Caco-2 (cell line): Measurements from ENCODE around the gene DHX34. TPM values are rescaled to one million over a fixed set of nuclear protein-coding genes. Genes with fewer than 3 reads are reported as not detected.
A peak's percentile ranks its signal among the peaks of the same experiment; 100 is the strongest.

Experiments
- BruUV-seq: library from RNA; stranded (reverse); fragments of 400-500 nt; replicated peaks from 2 replicates; lab custom pipeline; 2021; lab: Mats Ljungman, UMichigan
- CTCF ChIA-PET: fragments of 300-600 bp; sonication (Branson Sonifier 250); formaldehyde crosslinking; loops from one replicate; lab custom pipeline; 2022; ENCODE audit warnings: antibody characterized with exemption; lab: Charles Lee
- POLR2A ChIA-PET: fragments of 300-600 bp; sonication (Branson Sonifier 250); formaldehyde crosslinking; loops from one replicate; lab custom pipeline; 2022; ENCODE audit warnings: antibody characterized with exemption; lab: Charles Lee
- DNase-seq, 2 experiments: peaks; one replicate each; pipeline versions ENCODE4 v3.0.0 to v3.0.0-alpha.2; 2020 to 2022
- H3K27me3 ChIP-seq: replicated peaks from 2 replicates; pipeline ENCODE4 v1.6.0; 2011; ENCODE audit warnings: low read length; ENCODE audit not compliant: control insufficient read depth, insufficient read depth
- H3K36me3 ChIP-seq: 2 replicates; pipeline ENCODE4 v1.5.1; 2011; ENCODE audit warnings: low read length; ENCODE audit not compliant: control insufficient read depth, insufficient read depth
- H3K4me1 ChIP-seq: fragments of 250-450 bp; sonication (Bioruptor Pico); 2 replicates; pipeline ENCODE4 v1.5.1; 2020; ENCODE audit warnings: mild to moderate bottlenecking
- H3K4me3 ChIP-seq: 2 replicates; pipeline ENCODE4 v1.5.1; 2011; ENCODE audit warnings: low read depth, mild to moderate bottlenecking, control low read depth, low read length
- H3K9me3 ChIP-seq: fragments of 250-450 bp; sonication (Bioruptor Pico); 2 replicates; pipeline ENCODE4 v1.5.1; 2020; ENCODE audit warnings: mild to moderate bottlenecking, moderate library complexity
- H3K27ac Mint-ChIP-seq: one replicate; pipeline ENCODE4 v1.8.0; 2022; ENCODE audit warnings: mixed read lengths; ENCODE audit not compliant: unreplicated experiment
- H3K27me3 Mint-ChIP-seq: one replicate; pipeline ENCODE4 v1.8.0; 2022; ENCODE audit warnings: mixed read lengths; ENCODE audit not compliant: insufficient read depth, unreplicated experiment
- H3K36me3 Mint-ChIP-seq: one replicate; pipeline ENCODE4 v1.8.0; 2022; ENCODE audit warnings: mild to moderate bottlenecking, mixed read lengths; ENCODE audit not compliant: insufficient read depth, unreplicated experiment
- H3K4me1 Mint-ChIP-seq: one replicate; pipeline ENCODE4 v1.8.0; 2022; ENCODE audit warnings: low read depth, mixed read lengths; ENCODE audit not compliant: unreplicated experiment
- H3K4me3 Mint-ChIP-seq: one replicate; pipeline ENCODE4 v1.8.0; 2022; ENCODE audit warnings: mild to moderate bottlenecking, moderate library complexity, mixed read lengths; ENCODE audit not compliant: unreplicated experiment
- H3K9me3 Mint-ChIP-seq: one replicate; pipeline ENCODE4 v1.8.0; 2022; ENCODE audit warnings: mixed read lengths; ENCODE audit not compliant: unreplicated experiment
- intact Hi-C: fragments of 100-400 bp; cut with micrococcal nuclease; formaldehyde crosslinking; loops from one replicate; pipeline ENCODE4 v1.10.0; 2022; ENCODE audit not compliant: unreplicated experiment
- total RNA-seq: library from RNA; stranded (reverse); gene quantifications from 2 replicates; pipeline ENCODE4 v1.2.3, GENCODE V29; 2022
- TF ChIP-seq, protein P1 (sequence below), 2 experiments: fragments of 200-600 bp in 1 of 2; IDR thresholded peaks; 1 replicate in 1 of 2; 2 replicates in 1 of 2; pipeline versions ENCODE4 v1.5.1 to v1.8.0; 2011 to 2022; ENCODE audit warnings: antibody characterized with exemption in 1 of 2, control low read depth in 1 of 2, inconsistent platforms in 1 of 2, low read depth in 1 of 2, low read length in 1 of 2, mild to moderate bottlenecking in 1 of 2, moderate library complexity in 1 of 2; ENCODE audit not compliant: insufficient read depth in 1 of 2, severe bottlenecking in 1 of 2, unreplicated experiment in 1 of 2

DHX34 gene
- total RNA-seq, 1 experiment from 2014 or later: 28.7 TPM

GRCh38 chr19:47390533-47391488 lies 41.7 kb downstream of the DHX34 start:
- no peaks in the 10 kb centered on the region for H3K9me3 ChIP-seq
- peaks cover 6% of the 10 kb centered on the region for H3K27me3 Mint-ChIP-seq
- H3K4me1 ChIP-seq: no peaks in the 10 kb centered on the region
- no TSS peak for BruUV-seq
- no peaks in the 10 kb centered on the region for H3K36me3 Mint-ChIP-seq
- H3K4me3 ChIP-seq: no peak overlapping the region
- intact Hi-C loops: loop anchor here (1.0 to 2.0 kb wide), 3 partner anchors 36 to 107 kb away; no protein-coding TSS in a partner anchor
- H3K27ac Mint-ChIP-seq: no peak overlapping the region
- no peak overlapping the region for H3K4me3 Mint-ChIP-seq
- no peak for DNase-seq
- POLR2A ChIA-PET: interaction anchor here (1.0 kb wide), 1 partner anchor 42 kb away, joined by 5 read pairs; the partner anchor contains the start of gene DHX34
- CTCF ChIA-PET: interaction anchor here (0.7 to 2.1 kb wide), 13 partner anchors 12 to 147 kb away, joined by 3 to 21 read pairs (median 4); partner anchors contain the start of genes DHX34 and KPTN
- TF ChIP-seq, protein P1, sequence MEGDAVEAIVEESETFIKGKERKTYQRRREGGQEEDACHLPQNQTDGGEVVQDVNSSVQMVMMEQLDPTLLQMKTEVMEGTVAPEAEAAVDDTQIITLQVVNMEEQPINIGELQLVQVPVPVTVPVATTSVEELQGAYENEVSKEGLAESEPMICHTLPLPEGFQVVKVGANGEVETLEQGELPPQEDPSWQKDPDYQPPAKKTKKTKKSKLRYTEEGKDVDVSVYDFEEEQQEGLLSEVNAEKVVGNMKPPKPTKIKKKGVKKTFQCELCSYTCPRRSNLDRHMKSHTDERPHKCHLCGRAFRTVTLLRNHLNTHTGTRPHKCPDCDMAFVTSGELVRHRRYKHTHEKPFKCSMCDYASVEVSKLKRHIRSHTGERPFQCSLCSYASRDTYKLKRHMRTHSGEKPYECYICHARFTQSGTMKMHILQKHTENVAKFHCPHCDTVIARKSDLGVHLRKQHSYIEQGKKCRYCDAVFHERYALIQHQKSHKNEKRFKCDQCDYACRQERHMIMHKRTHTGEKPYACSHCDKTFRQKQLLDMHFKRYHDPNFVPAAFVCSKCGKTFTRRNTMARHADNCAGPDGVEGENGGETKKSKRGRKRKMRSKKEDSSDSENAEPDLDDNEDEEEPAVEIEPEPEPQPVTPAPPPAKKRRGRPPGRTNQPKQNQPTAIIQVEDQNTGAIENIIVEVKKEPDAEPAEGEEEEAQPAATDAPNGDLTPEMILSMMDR (IDR thresholded peaks at IDR 0.05; ENCODE audit: insufficient read depth in 1 of 2, low read depth in 1 of 2, low read length in 1 of 2, severe bottlenecking in 1 of 2, unreplicated experiment in 1 of 2): no peak
- H3K9me3 Mint-ChIP-seq: no peaks in the 10 kb centered on the region
- no peaks in the 10 kb centered on the region for H3K4me1 Mint-ChIP-seq
- no peaks in the 10 kb centered on the region for H3K27me3 ChIP-seq
- no peaks in the 10 kb centered on the region for H3K36me3 ChIP-seq

DNA sequence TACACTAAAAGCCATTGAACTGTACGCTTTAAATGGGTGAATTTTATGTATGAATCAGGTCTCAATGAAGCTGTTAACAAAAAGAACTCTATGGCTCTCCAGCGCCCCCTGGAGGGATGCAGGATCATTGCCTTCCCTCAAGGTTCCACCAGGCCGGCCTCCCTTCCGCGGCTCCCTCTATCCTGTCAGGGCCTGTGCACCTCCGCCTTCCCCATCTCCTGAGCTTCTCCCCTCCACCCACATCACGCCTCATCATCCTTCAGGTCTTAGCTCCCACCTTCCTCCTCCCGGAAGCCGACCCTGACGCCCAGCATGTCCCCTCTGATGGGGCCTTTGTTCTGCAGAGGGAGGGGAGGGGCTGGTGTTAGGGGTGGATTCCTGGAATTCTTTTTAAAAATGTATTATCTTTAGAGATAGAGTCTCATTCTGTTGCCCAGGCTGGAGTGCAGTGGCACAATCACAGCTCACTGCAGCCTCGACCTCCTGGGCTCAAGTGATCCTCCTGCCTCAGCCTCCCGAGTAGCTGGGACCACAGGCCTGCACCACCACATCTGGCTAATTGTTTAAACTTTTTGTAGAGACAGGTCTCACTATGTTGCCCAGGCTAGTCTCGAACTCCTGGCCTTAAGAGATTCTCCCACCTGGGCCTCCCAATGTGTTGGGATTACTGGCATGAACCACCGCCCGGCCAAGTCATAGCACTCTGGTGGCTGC lies 42.6 kb downstream of the DHX34 start:
- no TSS peak for BruUV-seq
- Mint-ChIP-seq H3K4me1 (no peaks in the 10 kb centered on the region), H3K27me3 (peaks cover 6% of the 10 kb centered on the region), H3K9me3 (no peaks in the 10 kb centered on the region), H3K4me3 (peak overlapping the region; percentile 34), H3K36me3 (no peaks in the 10 kb centered on the region), H3K27ac (no peak overlapping the region)
- peak; percentile 71 to 84 for DNase-seq
- Histone ChIP-seq H3K4me3 (no peak overlapping the region), H3K36me3 (no peaks in the 10 kb centered on the region), H3K27me3 (no peaks in the 10 kb centered on the region), H3K9me3 (no peaks in the 10 kb centered on the region), H3K4me1 (no peaks in the 10 kb centered on the region)
- TF ChIP-seq, protein P1 (IDR thresholded peaks at IDR 0.05; ENCODE audit: insufficient read depth in 1 of 2, low read depth in 1 of 2, low read length in 1 of 2, severe bottlenecking in 1 of 2, unreplicated experiment in 1 of 2): peak; percentile 89 to 92
- intact Hi-C loops: loop anchor here (1.0 to 2.0 kb wide), 3 partner anchors 35 to 107 kb away; no protein-coding TSS in a partner anchor
- ChIA-PET CTCF (interaction anchor here (0.6 to 2.1 kb wide), 15 partner anchors 11 to 147 kb away, joined by 3 to 21 read pairs (median 4); partner anchors contain the start of genes DHX34 and KPTN), POLR2A (interaction anchor here (0.6 to 1.0 kb wide), 2 partner anchors 43 to 399 kb away, joined by 3 to 5 read pairs; partner anchors contain the start of gene DHX34)
